WTC11 (cell line): ENCODE results near the gene IL13RA2. TPM values are rescaled to one million over a fixed set of nuclear protein-coding genes. Genes with fewer than 3 reads are reported as not detected.
A peak's percentile ranks its signal among the peaks of the same experiment; 100 is the strongest.

Experiments used
- ATAC-seq: fragments of 200-7000 bp; cut with Tn5 transposase; 2 replicates; pipeline ENCODE4 v1.10.0; 2021; ENCODE audit warnings: mild to moderate bottlenecking, moderate library complexity
- CTCF ChIA-PET: fragments of 300-600 bp; sonication (Branson Sonifier 250); formaldehyde crosslinking; loops from one replicate; lab custom pipeline; 2021; ENCODE audit warnings: antibody characterized with exemption; lab: Charles Lee
- POLR2A ChIA-PET: fragments of 350-600 bp; sonication (Branson Sonifier 250); formaldehyde crosslinking; loops from one replicate; lab custom pipeline; 2021; ENCODE audit warnings: antibody characterized with exemption; lab: Charles Lee
- DNase-seq: peaks from one replicate; pipeline ENCODE4 v3.0.0; 2021; ENCODE audit warnings: low spot score
- H3K27ac Mint-ChIP-seq: 2 replicates; pipeline ENCODE4 v1.8.0; 2021; ENCODE audit warnings: mixed read lengths
- H3K27me3 Mint-ChIP-seq: 2 replicates; pipeline ENCODE4 v1.8.0; 2021; ENCODE audit warnings: low read depth, mild to moderate bottlenecking, moderate library complexity, mixed read lengths
- H3K36me3 Mint-ChIP-seq: 2 replicates; pipeline ENCODE4 v1.8.0; 2021; ENCODE audit warnings: mixed read lengths
- H3K4me1 Mint-ChIP-seq: 2 replicates; pipeline ENCODE4 v1.8.0; 2022; ENCODE audit warnings: mixed read lengths
- H3K4me3 Mint-ChIP-seq: 2 replicates; pipeline ENCODE4 v1.8.0; 2021; ENCODE audit warnings: mild to moderate bottlenecking, moderate library complexity, mixed read lengths
- H3K9me3 Mint-ChIP-seq: 2 replicates; pipeline ENCODE4 v1.8.0; 2021; ENCODE audit warnings: mixed read lengths
- ELF4 ChIP-seq: sonication (generic); formaldehyde crosslinking; IDR thresholded peaks from 2 replicates; pipeline ENCODE4 v1.8.1; 2022; ENCODE audit warnings: low read depth, mild to moderate bottlenecking, moderate library complexity, missing genetic modification reagents
- EMX1 ChIP-seq: fragments of 250-450 bp; sonication (Bioruptor Pico); IDR thresholded peaks from 2 replicates; pipeline ENCODE4 v1.8.0; 2021; ENCODE audit warnings: mild to moderate bottlenecking
- FOXK1 ChIP-seq: sonication (generic); formaldehyde crosslinking; IDR thresholded peaks from 2 replicates; pipeline ENCODE4 v1.8.0; 2022; ENCODE audit warnings: mild to moderate bottlenecking, moderate library complexity, missing genetic modification reagents
- HMGA2 ChIP-seq: fragments of 250-450 bp; sonication (Bioruptor Pico); IDR thresholded peaks from 2 replicates; pipeline ENCODE4 v1.4.0; 2021; ENCODE audit warnings: mild to moderate bottlenecking, moderate library complexity
- JAZF1 ChIP-seq: fragments of 250-450 bp; sonication (Bioruptor Pico); IDR thresholded peaks from 2 replicates; pipeline ENCODE4 v1.9.0; 2021; ENCODE audit warnings: moderate library complexity, mild to moderate bottlenecking, inconsistent platforms
- NFATC4 ChIP-seq: fragments of 250-450 bp; sonication (Bioruptor Pico); IDR thresholded peaks from 2 replicates; pipeline ENCODE4 v1.9.0; 2021; ENCODE audit warnings: mild to moderate bottlenecking
- NFYB ChIP-seq: sonication (generic); formaldehyde crosslinking; conservative IDR thresholded peaks from 2 replicates; pipeline ENCODE4 v1.8.0; 2022; ENCODE audit warnings: low read depth, missing genetic modification reagents
- PRRX2 ChIP-seq: fragments of 250-450 bp; sonication (Bioruptor Pico); IDR thresholded peaks from 2 replicates; pipeline ENCODE4 v1.8.0; 2021; ENCODE audit warnings: mild to moderate bottlenecking
- SMAD3 ChIP-seq: sonication (generic); formaldehyde crosslinking; IDR thresholded peaks from 2 replicates; pipeline ENCODE4 v1.8.0; 2022; ENCODE audit warnings: missing genetic modification reagents, mild to moderate bottlenecking, borderline replicate concordance
- SMAD4 ChIP-seq: sonication (generic); formaldehyde crosslinking; IDR thresholded peaks from 2 replicates; pipeline ENCODE4 v1.8.0; 2022; ENCODE audit warnings: mild to moderate bottlenecking, missing genetic modification reagents
- ZNF219 ChIP-seq: sonication (generic); formaldehyde crosslinking; IDR thresholded peaks from 2 replicates; pipeline ENCODE4 v1.8.0; 2023; ENCODE audit warnings: missing genetic modification reagents, mild to moderate bottlenecking, borderline replicate concordance
- total RNA-seq: library from RNA; stranded (reverse); gene quantifications from 3 replicates; pipeline ENCODE4 v1.2.3, GENCODE V29; 2021
- TF ChIP-seq, protein P1 (sequence below): sonication (generic); formaldehyde crosslinking; IDR thresholded peaks from 2 replicates; pipeline ENCODE4 v1.8.1; 2023; ENCODE audit warnings: mild to moderate bottlenecking, missing genetic modification reagents, moderate library complexity
- TF ChIP-seq, protein P2 (sequence below): sonication (generic); formaldehyde crosslinking; IDR thresholded peaks from 2 replicates; pipeline ENCODE4 v1.8.1; 2023; ENCODE audit warnings: mild to moderate bottlenecking, missing genetic modification reagents
- TF ChIP-seq, protein P3 (sequence below): sonication (generic); formaldehyde crosslinking; conservative IDR thresholded peaks from 2 replicates; pipeline ENCODE4 v1.8.1; 2023; ENCODE audit warnings: mild to moderate bottlenecking, low read depth, missing genetic modification reagents, moderate library complexity
- TF ChIP-seq, protein P4 (sequence below): sonication (generic); formaldehyde crosslinking; IDR thresholded peaks from 2 replicates; pipeline ENCODE4 v1.8.1; 2022; ENCODE audit warnings: mild to moderate bottlenecking, missing genetic modification reagents, moderate library complexity, borderline replicate concordance
- TF ChIP-seq, protein P5 (sequence below): fragments of 250-450 bp; sonication (Bioruptor Pico); IDR thresholded peaks from 2 replicates; pipeline ENCODE4 v1.9.0; 2021; ENCODE audit warnings: mild to moderate bottlenecking, borderline replicate concordance

The IL13RA2 gene
- total RNA-seq, 1 experiment from 2014 or later = not detected

DNA sequence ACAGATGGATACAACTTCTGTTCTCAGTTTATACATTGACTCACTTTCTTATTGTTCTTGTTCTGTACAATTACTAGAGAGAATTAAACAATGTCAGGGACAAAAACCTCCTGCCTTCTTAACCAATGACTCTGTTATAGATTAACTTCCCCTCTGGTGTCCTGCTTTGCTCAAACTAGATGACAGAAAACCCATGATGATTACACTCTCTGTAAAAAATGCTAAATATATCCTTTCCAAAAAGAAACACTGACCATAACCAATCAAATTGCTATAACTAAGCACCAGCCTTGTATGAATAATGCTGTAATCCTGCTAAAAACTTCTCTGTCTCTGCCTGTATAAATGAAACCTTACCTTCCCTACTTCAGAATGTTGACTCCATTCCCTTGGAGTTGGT, 29.8 kb upstream of the IL13RA2 start:
- H3K4me1 Mint-ChIP-seq = no peaks in the 10 kb centered on the region
- DNase-seq (no peak), ATAC-seq (no peak)
- peaks cover 21% of the 10 kb centered on the region for H3K27me3 Mint-ChIP-seq
- no peak overlapping the region for H3K4me3 Mint-ChIP-seq
- H3K9me3 Mint-ChIP-seq = no peaks in the 10 kb centered on the region
- H3K27ac Mint-ChIP-seq = no peak overlapping the region; the same call in 1 of the 2 replicates
- H3K36me3 Mint-ChIP-seq = no peaks in the 10 kb centered on the region
- POLR2A ChIA-PET = no interaction called here
- TF ChIP-seq, protein P1, sequence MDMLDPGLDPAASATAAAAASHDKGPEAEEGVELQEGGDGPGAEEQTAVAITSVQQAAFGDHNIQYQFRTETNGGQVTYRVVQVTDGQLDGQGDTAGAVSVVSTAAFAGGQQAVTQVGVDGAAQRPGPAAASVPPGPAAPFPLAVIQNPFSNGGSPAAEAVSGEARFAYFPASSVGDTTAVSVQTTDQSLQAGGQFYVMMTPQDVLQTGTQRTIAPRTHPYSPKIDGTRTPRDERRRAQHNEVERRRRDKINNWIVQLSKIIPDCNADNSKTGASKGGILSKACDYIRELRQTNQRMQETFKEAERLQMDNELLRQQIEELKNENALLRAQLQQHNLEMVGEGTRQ = no peak
- TF ChIP-seq JAZF1 (CRISPR knock-in tag) = no peak
- TF ChIP-seq HMGA2 (CRISPR knock-in tag) = no peak
- TF ChIP-seq, protein P2, sequence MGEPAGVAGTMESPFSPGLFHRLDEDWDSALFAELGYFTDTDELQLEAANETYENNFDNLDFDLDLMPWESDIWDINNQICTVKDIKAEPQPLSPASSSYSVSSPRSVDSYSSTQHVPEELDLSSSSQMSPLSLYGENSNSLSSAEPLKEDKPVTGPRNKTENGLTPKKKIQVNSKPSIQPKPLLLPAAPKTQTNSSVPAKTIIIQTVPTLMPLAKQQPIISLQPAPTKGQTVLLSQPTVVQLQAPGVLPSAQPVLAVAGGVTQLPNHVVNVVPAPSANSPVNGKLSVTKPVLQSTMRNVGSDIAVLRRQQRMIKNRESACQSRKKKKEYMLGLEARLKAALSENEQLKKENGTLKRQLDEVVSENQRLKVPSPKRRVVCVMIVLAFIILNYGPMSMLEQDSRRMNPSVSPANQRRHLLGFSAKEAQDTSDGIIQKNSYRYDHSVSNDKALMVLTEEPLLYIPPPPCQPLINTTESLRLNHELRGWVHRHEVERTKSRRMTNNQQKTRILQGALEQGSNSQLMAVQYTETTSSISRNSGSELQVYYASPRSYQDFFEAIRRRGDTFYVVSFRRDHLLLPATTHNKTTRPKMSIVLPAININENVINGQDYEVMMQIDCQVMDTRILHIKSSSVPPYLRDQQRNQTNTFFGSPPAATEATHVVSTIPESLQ (CRISPR knock-in tag) = no peak
- TF ChIP-seq, protein P3, sequence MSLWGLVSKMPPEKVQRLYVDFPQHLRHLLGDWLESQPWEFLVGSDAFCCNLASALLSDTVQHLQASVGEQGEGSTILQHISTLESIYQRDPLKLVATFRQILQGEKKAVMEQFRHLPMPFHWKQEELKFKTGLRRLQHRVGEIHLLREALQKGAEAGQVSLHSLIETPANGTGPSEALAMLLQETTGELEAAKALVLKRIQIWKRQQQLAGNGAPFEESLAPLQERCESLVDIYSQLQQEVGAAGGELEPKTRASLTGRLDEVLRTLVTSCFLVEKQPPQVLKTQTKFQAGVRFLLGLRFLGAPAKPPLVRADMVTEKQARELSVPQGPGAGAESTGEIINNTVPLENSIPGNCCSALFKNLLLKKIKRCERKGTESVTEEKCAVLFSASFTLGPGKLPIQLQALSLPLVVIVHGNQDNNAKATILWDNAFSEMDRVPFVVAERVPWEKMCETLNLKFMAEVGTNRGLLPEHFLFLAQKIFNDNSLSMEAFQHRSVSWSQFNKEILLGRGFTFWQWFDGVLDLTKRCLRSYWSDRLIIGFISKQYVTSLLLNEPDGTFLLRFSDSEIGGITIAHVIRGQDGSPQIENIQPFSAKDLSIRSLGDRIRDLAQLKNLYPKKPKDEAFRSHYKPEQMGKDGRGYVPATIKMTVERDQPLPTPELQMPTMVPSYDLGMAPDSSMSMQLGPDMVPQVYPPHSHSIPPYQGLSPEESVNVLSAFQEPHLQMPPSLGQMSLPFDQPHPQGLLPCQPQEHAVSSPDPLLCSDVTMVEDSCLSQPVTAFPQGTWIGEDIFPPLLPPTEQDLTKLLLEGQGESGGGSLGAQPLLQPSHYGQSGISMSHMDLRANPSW = no peak
- no peak for TF ChIP-seq SMAD4
- TF ChIP-seq PRRX2 = no peak
- TF ChIP-seq FOXK1 (CRISPR knock-in tag) = no peak
- no peak for TF ChIP-seq ELF4 (CRISPR knock-in tag)
- CTCF ChIA-PET = no interaction called here

DNA sequence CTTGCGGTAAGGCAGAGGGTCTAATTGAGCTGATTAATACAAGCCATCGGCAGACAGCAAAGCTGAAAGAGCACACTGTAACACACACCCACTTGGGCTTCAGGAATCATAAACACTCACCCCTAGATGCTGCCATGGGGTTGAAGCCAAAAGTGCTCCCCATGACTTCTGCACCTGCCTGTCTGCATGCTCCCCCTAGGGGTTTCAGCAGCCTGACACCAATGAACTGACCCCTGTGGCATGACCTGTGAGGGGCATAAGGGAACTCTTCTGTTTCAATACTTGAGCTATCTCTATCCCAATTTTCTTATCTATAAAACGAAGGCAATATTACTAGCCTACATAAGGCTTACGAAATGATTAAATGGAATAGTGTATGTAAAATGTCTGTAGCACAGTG, 23.0 kb upstream of the IL13RA2 start:
- Mint-ChIP-seq H3K4me1 (no peaks in the 10 kb centered on the region), H3K27ac (no peak overlapping the region), H3K27me3 (peaks cover 15% of the 10 kb centered on the region), H3K4me3 (no peak overlapping the region), H3K36me3 (no peaks in the 10 kb centered on the region), H3K9me3 (no peaks in the 10 kb centered on the region)
- CTCF ChIA-PET = no interaction called here
- peak; percentile 11 for DNase-seq
- POLR2A ChIA-PET = no interaction called here
- ATAC-seq = no peak; the same call in 1 of the 2 replicates
- TF ChIP-seq, protein P4, sequence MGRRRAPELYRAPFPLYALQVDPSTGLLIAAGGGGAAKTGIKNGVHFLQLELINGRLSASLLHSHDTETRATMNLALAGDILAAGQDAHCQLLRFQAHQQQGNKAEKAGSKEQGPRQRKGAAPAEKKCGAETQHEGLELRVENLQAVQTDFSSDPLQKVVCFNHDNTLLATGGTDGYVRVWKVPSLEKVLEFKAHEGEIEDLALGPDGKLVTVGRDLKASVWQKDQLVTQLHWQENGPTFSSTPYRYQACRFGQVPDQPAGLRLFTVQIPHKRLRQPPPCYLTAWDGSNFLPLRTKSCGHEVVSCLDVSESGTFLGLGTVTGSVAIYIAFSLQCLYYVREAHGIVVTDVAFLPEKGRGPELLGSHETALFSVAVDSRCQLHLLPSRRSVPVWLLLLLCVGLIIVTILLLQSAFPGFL (CRISPR knock-in tag) = no peak
- TF ChIP-seq, protein P2 (CRISPR knock-in tag) = no peak
- TF ChIP-seq, protein P1 = no peak
- TF ChIP-seq NFYB (CRISPR knock-in tag) (no peak), ZNF219 (CRISPR knock-in tag) (no peak), NFATC4 (no peak), EMX1 (no peak), SMAD3 (no peak)
- TF ChIP-seq, protein P5, sequence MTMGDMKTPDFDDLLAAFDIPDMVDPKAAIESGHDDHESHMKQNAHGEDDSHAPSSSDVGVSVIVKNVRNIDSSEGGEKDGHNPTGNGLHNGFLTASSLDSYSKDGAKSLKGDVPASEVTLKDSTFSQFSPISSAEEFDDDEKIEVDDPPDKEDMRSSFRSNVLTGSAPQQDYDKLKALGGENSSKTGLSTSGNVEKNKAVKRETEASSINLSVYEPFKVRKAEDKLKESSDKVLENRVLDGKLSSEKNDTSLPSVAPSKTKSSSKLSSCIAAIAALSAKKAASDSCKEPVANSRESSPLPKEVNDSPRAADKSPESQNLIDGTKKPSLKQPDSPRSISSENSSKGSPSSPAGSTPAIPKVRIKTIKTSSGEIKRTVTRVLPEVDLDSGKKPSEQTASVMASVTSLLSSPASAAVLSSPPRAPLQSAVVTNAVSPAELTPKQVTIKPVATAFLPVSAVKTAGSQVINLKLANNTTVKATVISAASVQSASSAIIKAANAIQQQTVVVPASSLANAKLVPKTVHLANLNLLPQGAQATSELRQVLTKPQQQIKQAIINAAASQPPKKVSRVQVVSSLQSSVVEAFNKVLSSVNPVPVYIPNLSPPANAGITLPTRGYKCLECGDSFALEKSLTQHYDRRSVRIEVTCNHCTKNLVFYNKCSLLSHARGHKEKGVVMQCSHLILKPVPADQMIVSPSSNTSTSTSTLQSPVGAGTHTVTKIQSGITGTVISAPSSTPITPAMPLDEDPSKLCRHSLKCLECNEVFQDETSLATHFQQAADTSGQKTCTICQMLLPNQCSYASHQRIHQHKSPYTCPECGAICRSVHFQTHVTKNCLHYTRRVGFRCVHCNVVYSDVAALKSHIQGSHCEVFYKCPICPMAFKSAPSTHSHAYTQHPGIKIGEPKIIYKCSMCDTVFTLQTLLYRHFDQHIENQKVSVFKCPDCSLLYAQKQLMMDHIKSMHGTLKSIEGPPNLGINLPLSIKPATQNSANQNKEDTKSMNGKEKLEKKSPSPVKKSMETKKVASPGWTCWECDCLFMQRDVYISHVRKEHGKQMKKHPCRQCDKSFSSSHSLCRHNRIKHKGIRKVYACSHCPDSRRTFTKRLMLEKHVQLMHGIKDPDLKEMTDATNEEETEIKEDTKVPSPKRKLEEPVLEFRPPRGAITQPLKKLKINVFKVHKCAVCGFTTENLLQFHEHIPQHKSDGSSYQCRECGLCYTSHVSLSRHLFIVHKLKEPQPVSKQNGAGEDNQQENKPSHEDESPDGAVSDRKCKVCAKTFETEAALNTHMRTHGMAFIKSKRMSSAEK (CRISPR knock-in tag) = no peak
- TF ChIP-seq, protein P3 = no peak
